ENCODE measurements around the gene CTRL.
A peak's percentile ranks its signal among the peaks of the same experiment; 100 is the strongest.
"Not testable (repeated sequence)": the region's sequence is repeated elsewhere in the genome, so short reads cannot be mapped to it uniquely, and the experiment has no call there.

The CTRL gene

DNA sequence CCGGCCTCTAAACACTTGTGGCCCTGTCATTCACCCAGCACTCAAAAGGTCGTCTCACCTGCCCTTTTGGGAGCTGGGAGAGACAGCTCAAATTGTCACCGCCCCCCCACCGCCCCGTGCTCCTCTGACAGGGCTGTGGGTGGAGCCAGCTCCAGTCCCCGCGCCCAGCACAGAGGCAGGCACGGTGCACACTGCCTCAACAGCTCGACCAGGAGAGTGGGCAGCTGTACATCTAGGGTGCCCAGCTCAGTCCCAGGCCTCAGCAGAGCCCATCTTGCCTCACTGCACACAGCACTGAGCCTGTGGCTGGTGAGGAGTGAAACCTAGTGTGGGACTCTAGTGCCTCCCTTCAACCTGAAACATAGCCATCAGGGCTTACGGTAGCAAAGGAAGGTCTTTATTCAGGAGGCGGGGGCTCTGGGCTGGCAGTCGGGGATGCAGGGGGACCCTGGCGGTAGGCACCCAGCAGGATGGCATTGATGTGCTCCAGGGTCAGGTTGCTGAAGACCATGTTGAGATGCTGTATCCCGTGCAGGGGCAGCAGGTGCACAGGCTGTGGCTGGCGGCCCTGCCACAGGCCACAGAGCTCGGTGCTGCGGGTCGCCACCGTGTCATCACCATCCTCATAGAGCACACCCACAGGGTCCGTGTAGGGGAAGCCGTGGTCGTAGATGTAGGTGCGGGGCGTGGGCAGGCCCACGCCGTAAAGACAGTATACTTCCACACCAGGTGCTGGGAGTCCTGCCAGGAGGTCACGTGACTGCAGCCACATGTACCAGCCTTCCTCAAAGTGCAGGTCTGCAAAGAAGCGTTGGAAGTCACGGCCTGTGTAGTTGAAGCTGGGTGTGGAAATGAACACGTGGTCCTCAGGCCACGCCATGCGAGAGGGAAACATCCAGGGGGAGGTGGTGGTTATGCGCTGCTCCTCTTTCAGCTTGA is 8.1 kb upstream of the CTRL start:
- H3K9me3 ChIP-seq (ENCODE audit: control insufficient read depth, insufficient read depth, low read length): no peaks in the 10 kb centered on the region
- H3K4me1 ChIP-seq (ENCODE audit: insufficient read depth, low read length): no peaks in the 10 kb centered on the region; the same call in 1 of the 2 replicates
- no peak overlapping the region for H3K9ac ChIP-seq (ENCODE audit: low read depth, low read length)
- no peaks in the 10 kb centered on the region; the same call in 1 of the 2 replicates for H3K36me3 ChIP-seq (ENCODE audit: insufficient read depth, low read length)

DNA sequence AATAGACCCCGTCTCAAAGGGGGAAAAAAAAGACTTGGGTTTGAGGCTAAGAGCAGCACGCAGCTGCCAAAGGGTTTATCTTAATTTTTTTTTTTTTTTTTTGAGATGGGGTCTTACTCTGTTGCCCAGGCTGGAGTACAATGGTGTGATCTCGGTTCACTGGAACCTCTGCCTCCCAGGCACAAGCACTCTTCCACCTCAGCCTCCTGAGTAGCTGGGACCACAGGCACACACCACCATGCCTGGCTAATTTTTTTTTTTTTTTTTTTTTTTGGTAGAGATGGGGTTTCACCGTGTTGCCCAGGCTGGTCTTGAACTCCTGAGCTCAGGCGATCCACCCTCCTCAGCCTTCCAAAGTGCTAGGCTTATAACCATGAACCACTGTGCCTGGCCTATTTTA is 6.1 kb upstream of the CTRL start:
- not testable (repeated sequence) for H3K9ac ChIP-seq (ENCODE audit: low read depth, low read length); H3K4me1 ChIP-seq (ENCODE audit: insufficient read depth, low read length)

DNA sequence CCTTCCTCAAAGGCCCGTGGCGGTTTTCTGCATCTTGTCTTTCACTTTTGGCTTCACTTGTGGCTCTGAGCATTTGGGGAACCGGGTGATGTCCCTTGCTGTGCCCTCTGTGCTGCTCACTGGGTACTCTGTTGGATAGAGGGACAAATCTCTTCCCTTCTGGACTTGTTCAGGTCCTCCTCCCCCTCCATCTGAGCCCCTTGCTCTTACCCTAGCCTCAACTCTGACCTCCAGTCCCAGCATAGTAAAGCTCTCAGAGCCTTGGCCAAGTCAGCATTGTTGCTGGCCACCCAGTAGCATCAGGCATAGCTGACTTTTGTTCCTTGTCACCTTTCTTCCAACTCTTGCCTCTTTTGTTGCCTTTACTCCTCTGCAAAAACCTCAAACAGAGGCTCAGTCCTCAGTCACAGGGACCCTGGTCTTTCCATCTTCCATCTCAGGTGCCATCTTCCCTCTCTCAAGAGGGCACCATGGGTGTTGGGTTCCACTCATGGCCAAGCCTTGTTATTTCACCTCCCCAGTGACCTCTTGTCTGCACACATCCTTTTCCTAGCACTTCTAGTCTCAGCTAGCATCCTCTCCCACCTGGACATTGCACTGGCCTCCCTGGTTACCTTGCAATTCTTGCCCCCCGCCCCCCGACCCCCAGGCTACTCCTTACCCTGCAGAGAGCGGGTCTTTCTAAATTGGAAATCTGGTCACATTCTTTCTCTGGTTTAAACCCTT is 5.4 kb upstream of the CTRL start:
- no peaks in the 10 kb centered on the region for H3K9me3 ChIP-seq (ENCODE audit: control insufficient read depth, insufficient read depth, low read length)
- no peaks in the 10 kb centered on the region for H3K36me3 ChIP-seq (ENCODE audit: insufficient read depth, low read length)
- H3K4me1 ChIP-seq (ENCODE audit: insufficient read depth, low read length): no peaks in the 10 kb centered on the region; the same call in 1 of the 2 replicates
- H3K9ac ChIP-seq (ENCODE audit: low read depth, low read length): peak overlapping the region; percentile 99

More for the DNA sequence above, 6.1 kb upstream of the CTRL start:
- not testable (repeated sequence) for H3K36me3 ChIP-seq (ENCODE audit: insufficient read depth, low read length); H3K9me3 ChIP-seq (ENCODE audit: control insufficient read depth, insufficient read depth, low read length)

DNA sequence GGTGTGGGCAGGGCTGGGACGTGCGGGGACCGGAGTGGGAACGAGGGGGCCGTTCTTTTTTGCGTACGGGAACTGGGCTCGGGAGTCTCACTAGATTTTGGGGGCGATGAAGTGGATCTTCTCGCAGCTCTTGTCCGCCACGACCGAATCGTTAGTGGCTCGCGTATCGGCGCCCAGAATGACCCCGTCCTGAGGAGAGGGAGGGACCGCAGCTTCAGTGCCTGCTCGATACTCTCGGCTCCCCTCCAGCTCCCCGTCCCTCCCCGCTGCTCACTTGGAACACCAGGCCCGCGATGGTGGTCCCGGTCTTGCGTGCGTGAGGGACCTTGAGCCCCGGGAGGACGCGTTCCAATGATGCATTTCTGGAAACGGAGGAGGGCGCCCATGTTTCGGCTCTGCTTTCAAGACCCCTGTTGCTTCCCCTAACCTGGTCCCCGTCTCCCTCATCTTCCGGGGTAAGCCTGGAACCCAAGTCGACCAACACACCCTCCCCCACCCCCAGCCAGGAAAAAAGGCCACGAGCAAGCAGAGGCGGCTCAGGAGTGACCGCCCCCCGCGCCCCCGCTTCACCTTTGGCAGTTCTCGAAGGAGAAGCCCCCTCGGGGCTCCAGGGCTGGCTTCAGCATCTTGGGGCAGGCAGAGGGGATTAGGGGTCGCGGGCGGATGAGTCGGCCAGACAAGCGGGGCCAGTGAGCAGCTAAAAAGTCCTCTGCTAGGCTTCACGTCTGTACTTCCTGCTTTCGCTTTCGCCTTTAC is 4.6 kb upstream of the CTRL start, which contains the start of gene PSMB10:
PSMB10 (minus strand) TSS at position 727 of the 756 bp plus-strand sequence; CDS start at position 626, 101 bp downstream.
- Histone ChIP-seq H3K36me3 (ENCODE audit: insufficient read depth, low read length) (no peaks in the 10 kb centered on the region), H3K4me1 (ENCODE audit: insufficient read depth, low read length) (no peaks in the 10 kb centered on the region; the same call in 1 of the 2 replicates), H3K9me3 (ENCODE audit: control insufficient read depth, insufficient read depth, low read length) (no peaks in the 10 kb centered on the region), H3K9ac (ENCODE audit: low read depth, low read length) (peak within 1 kb of the TSS; percentile 99)

DNA sequence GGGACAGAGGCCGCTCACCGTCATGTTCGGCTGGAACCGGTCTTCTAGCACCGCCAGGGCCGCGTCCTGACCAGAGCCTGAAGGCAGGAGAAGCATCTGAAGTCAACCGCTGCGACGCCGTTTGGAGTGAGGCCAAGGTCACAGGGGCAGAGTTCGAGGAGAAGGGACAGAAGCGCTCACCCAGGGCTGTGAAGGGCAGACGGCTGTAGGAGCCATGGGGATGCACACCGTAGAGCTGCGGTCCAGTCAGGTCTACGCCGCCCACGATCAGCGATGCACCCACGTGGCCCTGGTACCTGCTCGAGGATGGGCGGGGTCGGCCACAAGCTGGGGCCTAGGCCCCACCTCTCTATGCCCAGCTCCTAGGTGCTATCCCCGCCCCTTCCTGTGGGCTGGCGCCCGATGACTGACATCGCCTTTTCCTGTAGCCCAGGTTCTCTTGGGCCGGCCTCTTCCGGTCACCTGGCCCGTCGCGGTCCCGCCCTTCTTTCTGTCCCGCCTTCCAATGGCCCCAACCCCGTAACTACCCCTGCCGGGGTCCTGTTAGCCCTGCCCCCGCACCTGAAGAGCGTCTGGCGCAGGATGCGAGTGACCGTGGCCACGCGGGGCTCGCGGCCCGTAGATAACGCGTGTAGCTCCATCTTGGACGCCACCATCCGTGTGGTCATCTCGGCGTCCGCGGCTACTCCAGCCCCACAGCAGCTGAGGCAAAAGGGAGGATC is 3.9 kb upstream of the CTRL start:
- no peaks in the 10 kb centered on the region for H3K9me3 ChIP-seq (ENCODE audit: control insufficient read depth, insufficient read depth, low read length)
- no peaks in the 10 kb centered on the region for H3K36me3 ChIP-seq (ENCODE audit: insufficient read depth, low read length)
- H3K9ac ChIP-seq (ENCODE audit: low read depth, low read length): peak overlapping the region; percentile 99
- no peaks in the 10 kb centered on the region for H3K4me1 ChIP-seq (ENCODE audit: insufficient read depth, low read length)

DNA sequence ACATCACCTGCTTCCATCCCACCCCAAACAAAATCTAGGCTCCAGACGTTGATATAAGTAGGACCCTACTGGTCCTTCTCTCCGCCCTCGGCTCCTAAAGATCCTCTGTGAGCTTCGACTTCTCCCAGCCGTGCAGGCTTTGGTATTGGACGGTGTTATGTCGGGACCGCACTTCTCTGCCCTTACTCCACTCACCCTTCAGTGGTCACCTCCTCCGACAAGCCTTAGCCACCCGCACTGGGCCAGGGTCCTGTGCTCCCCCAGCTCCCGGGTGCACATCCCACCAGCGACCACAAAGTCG is 3.4 kb upstream of the CTRL start:
- no peaks in the 10 kb centered on the region for H3K4me1 ChIP-seq (ENCODE audit: insufficient read depth, low read length)
- peak overlapping the region; percentile 99 for H3K9ac ChIP-seq (ENCODE audit: low read depth, low read length)
- no peaks in the 10 kb centered on the region for H3K36me3 ChIP-seq (ENCODE audit: insufficient read depth, low read length)

DNA sequence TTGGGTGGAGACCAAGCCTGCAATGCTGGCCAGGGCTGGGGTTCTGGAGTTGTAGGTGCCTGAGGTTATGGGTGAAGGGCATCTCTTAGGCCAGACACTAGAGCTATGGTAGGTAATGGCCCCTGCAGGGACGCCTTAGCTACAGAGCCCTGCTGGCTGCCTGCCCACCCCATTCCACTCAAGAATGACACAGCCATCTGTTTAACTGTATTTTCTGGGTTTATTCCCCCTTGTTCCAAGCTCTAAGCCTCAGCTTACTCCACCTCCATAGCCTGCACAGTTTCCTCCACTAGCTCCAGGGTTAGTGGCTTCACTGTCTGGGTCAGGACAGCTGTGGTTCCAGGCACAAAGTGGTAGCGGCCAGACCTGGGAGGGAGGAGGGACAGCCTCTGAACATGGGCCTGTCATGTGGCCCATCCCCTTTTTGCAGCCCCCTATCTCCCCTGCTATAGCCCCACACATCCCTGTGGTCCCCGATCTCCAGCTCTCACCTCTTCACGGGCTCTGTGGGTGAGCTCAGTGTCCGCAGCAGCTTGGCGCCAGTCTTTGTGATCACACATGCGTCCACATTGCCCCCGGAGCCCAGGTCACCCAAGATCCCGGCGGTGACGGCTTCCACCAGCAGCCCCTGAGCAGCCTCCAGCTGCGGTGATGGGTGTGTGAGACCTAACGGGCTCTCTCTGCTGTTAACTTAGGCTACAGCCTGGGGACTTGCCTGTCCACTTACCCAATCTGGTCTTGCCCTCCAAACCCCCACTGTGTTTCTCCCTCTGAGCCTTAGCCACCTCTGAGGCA is 2.8 kb upstream of the CTRL start:
- H3K9ac ChIP-seq (ENCODE audit: low read depth, low read length): peak overlapping the region; percentile 99

More for the DNA sequence above, 3.4 kb upstream of the CTRL start:
- no peaks in the 10 kb centered on the region for H3K9me3 ChIP-seq (ENCODE audit: control insufficient read depth, insufficient read depth, low read length)

DNA sequence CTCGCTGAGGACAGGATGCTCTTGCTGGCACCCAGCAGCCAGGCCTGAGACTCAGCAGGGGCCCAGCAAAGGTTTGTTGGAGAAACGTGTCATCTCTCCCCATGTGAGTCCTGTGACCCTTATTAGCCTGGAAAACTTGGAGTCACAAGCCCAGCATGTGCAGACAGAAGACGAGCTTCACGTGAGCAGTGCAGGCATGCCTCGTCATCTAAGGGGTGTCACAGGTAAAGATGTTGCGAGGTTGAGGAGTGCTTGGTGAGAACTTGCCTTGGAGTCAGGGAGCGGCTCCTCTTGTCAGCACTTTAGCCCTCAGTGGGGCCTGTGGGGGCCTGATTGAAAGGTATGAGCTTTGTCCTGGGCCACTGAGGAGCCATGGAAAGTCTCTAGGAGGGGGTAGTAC is 2.1 kb upstream of the CTRL start:
- H3K9ac ChIP-seq (ENCODE audit: low read depth, low read length): no peak overlapping the region
- no peaks in the 10 kb centered on the region for H3K4me1 ChIP-seq (ENCODE audit: insufficient read depth, low read length)
- no peaks in the 10 kb centered on the region for H3K36me3 ChIP-seq (ENCODE audit: insufficient read depth, low read length)
- no peaks in the 10 kb centered on the region for H3K9me3 ChIP-seq (ENCODE audit: control insufficient read depth, insufficient read depth, low read length)

More for the DNA sequence above, 2.8 kb upstream of the CTRL start:
- Histone ChIP-seq H3K9me3 (ENCODE audit: control insufficient read depth, insufficient read depth, low read length) (no peaks in the 10 kb centered on the region), H3K36me3 (ENCODE audit: insufficient read depth, low read length) (no peaks in the 10 kb centered on the region), H3K4me1 (ENCODE audit: insufficient read depth, low read length) (no peaks in the 10 kb centered on the region)

DNA sequence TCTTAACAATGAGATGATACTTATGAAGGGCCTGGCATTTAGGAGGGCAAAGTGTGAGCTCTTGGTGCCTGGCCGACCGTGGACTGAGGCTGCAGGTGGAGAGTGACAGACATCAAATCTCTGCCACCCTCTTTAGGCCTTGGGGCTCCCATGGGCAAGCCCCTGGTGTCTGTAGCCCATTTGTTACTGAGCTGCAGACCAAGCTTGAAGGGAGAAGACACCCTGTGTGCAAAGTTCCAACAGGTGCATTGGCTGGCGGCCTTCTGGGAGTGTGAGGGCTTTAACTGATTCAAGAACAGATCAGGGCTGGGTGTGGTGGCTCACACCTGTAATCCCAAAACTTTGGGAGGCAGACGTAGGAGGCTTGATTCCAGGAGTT is 789 bp upstream of the CTRL start:
- Histone ChIP-seq H3K9me3 (ENCODE audit: control insufficient read depth, insufficient read depth, low read length) (no peaks in the 10 kb centered on the region), H3K4me1 (ENCODE audit: insufficient read depth, low read length) (no peaks in the 10 kb centered on the region), H3K36me3 (ENCODE audit: insufficient read depth, low read length) (no peaks in the 10 kb centered on the region), H3K9ac (ENCODE audit: low read depth, low read length) (no peak overlapping the region)

DNA sequence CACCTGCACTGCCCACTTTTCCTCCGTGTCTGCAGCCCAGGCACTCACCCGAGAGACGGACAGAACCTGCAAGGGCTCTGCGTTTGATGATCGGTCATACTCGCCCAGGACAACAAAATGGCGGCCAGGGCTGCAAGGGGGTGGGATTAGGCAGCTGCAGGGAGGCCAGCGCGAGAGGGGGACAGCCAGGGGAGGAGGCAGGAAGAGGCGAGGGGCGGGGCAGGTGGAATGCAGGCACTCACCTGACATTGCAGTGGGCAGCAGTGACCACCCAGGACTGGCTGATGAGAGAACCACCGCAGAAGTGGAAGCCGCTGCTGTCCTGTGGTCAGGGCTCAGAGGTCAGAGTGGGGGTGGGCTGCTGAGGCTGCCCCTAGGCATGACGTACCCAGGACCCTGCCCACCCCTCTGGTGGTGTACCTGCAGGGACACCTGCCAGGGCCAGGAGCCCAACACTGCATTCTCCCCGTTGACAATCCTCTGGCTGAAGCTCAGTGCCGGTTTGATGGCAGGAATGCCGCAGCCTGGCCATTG is 917 bp downstream of the CTRL start:
- H3K4me1 ChIP-seq (ENCODE audit: insufficient read depth, low read length): no peaks in the 10 kb centered on the region
- no peaks in the 10 kb centered on the region for H3K36me3 ChIP-seq (ENCODE audit: insufficient read depth, low read length)
- no peaks in the 10 kb centered on the region for H3K9me3 ChIP-seq (ENCODE audit: control insufficient read depth, insufficient read depth, low read length)
- H3K9ac ChIP-seq (ENCODE audit: low read depth, low read length): no peak overlapping the region

DNA sequence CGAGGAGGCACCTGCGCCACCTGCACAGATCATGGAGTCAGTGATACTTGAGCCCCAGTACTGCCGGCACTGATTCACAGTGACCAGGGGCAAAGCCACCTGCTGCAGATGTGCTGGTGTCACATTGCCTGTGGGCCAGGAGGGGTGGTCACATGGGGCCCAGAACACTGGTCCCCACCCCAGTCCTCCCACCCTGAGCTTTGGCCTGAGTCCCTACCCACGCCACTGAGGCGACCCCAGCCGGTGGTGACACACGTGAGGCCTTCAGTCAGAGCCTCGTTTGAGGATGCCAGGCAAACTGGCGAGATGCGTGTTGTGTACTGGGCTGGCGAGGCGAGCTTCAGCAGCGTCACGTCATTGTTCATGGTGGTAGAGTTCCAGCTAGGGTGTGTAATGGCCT is 1.5 kb downstream of the CTRL start:
- Histone ChIP-seq H3K36me3 (ENCODE audit: insufficient read depth, low read length) (no peaks in the 10 kb centered on the region), H3K4me1 (ENCODE audit: insufficient read depth, low read length) (no peaks in the 10 kb centered on the region), H3K9me3 (ENCODE audit: control insufficient read depth, insufficient read depth, low read length) (no peaks in the 10 kb centered on the region), H3K9ac (ENCODE audit: low read depth, low read length) (no peak overlapping the region)

DNA sequence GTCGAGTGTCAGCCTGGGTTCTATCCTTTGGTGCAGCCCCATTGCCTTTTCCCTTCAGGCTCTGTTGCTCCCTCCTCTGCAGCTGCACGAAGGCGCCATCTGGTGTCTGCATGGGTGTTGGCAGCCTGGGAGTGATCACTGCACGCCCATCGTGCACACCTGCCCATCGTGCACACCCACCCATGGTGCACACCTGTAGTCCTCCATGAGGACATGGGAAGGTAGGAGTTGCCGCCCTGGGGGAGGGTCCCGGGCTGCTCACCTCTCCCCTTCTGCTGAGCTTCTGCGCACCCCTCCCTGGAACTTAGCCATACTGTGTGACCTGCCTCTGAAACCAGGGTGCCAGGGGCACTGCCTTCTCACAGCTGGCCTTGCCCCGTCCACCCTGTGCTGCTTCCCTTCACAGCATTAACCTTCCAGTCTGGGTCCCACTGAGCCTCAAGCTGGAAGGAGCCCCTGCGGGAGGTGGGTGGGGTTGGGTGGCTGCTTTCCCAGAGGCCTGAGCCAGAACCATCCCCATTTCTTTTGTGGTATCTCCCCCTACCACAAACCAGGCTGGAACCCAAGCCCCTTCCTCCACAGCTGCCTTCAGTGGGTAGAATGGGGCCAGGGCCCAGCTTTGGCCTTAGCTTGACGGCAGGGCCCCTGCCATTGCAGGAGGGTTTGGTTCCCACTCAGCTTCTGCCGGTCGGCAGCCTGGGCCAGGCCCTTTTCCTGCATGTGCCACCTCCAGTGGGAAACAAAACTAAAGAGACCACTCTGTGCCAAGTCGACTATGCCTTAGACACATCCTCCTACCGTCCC is 2.9 kb downstream of the CTRL start:
- H3K4me1 ChIP-seq (ENCODE audit: insufficient read depth, low read length): no peaks in the 10 kb centered on the region
- no peaks in the 10 kb centered on the region for H3K36me3 ChIP-seq (ENCODE audit: insufficient read depth, low read length)
- H3K9ac ChIP-seq (ENCODE audit: low read depth, low read length): no peak overlapping the region
- no peaks in the 10 kb centered on the region for H3K9me3 ChIP-seq (ENCODE audit: control insufficient read depth, insufficient read depth, low read length)

Measured in ES-I3 (cell line).